ENCODE measurements around the gene GJA1.

The GJA1 gene

GRCh38 chr6:121492536-121492935, 57.1 kb downstream of the GJA1 start:
- DNase-seq = no peak

DNA sequence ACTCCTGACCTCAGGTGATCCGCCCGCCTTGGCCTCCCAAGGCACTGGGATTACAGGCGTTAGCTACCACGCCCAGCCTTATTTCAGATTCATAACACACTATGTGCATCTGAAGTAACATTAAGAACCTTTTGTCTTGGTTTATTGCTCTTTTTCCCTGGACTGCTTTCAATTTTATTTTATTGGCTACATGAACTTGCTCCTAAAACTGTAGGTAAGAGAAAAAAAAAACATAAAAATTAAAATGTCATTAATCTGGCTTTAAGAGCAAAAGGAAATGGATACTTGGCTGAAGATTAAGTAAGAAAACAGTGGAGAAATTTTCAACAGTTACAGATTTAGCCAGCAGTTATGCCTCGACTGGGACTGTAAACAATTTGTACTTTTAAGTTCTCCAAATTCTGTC, 62.5 kb downstream of the GJA1 start:
- DNase-seq = no peak

DNA sequence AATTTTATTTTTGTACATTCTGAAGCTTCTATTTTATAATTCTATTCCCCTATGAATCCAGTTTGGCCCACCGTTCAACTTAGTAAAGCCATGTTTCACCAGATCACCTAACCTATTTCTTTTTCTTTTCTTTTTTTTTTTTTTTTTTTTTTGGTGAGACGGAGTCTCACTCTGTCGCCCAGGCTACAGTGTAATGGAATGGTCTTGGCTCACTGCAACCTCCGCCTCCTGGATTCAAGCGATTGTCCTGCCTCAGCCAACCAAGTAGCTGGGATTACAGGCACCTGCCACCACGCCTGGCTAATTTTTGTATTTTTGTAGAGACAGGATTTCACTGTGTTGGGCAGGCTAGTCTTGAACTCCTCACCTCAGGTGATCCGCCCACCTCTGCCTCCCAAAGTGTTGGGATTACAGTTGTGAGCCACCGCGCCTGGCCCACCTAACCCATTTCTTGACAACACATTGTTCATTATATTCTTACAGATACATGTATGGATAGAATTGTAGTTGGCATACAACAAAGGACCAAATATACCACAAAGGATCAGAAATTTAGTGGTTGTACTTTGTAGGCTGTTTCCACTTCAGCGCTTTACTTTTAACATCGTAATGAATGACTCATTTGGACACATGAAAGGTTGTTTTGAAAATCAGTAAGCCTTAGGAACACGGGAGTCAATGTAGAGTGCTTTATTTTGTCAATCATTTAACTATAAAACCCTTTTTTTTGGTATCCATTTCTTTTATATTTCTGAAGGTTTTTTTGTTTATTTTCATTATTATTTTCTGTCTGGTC, 63.2 kb downstream of the GJA1 start:
- no peak for DNase-seq

All from GDM1 (cell line).